HUES64 (cell line): Measurements from ENCODE around the gene TCHP.

Experiments
- H3K27ac ChIP-seq: 2 replicates; pipeline ENCODE4 v1.7.0; 2013; ENCODE audit warnings: low read depth, low read length, inconsistent platforms
- H3K27me3 ChIP-seq: 2 replicates; pipeline ENCODE4 v1.6.1; 2013; ENCODE audit warnings: mild to moderate bottlenecking, low read length; ENCODE audit not compliant: insufficient read depth
- H3K36me3 ChIP-seq: 2 replicates; pipeline ENCODE4 v1.6.1; 2013; ENCODE audit warnings: mild to moderate bottlenecking, low read length; ENCODE audit not compliant: insufficient read depth
- H3K4me1 ChIP-seq: 2 replicates; pipeline ENCODE4 v1.6.1; 2013; ENCODE audit warnings: mild to moderate bottlenecking, low read length, moderate library complexity; ENCODE audit not compliant: insufficient read depth
- H3K4me3 ChIP-seq: 2 replicates; pipeline ENCODE4 v1.5.1; 2013; ENCODE audit warnings: mild to moderate bottlenecking, low read length, moderate library complexity
- H3K9ac ChIP-seq: 2 replicates; pipeline ENCODE4 v1.6.1; 2013; ENCODE audit warnings: mild to moderate bottlenecking, low read depth, low read length
- H3K9me3 ChIP-seq: 2 replicates; pipeline ENCODE4 v1.6.1; 2013; ENCODE audit warnings: low read depth, low read length; ENCODE audit not compliant: insufficient read depth
- WGBS: fragments of 150-250, 120-280 bp; methylation state at CpG from one replicate; pipeline ENCODE4 v1.1.7; 2013; ENCODE audit warnings: missing lambda C conversion rate; 5-methylcytosine and 5-hydroxymethylcytosine counted together

Gene TCHP

DNA sequence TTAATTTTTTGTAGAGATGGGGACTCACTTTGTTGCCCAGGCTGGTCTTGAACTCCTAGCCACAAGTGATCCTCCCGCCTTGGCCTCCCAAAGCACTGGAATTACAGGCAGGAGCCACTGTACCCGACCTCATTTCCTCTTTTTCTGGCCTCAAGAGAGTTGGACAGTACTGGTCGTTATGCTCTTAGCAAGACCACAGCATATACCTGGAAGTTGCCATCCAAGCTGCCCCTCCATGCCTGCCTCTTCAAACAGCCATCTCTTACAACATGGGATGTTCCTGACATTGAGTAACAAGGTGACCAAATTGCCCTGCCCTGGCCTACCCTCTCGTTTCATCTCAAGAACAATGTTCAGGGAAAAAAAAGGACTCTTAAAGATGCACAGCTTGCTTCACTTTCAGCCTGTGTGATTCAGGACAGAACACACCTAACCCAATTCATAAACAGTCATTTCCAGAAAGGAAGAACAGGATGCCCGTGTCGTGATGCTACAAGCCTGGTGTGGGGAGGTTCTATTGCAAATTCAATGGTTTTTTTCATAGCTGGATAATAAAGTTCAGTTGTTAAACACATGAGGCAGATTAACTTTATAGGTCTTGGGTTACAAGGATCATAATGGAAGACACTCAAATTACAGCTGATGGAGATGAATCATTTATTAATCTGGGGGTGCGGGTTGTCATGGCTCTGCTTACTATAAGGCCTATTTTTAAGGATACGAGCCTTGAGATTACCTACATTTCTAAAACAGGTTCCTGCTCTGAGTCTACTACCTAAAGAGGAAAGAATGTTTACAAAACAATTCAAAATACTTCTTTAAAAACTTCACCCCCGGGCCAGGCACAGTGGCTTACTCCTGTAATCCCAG lies 31.7 kb upstream of the TCHP start:
- H3K27me3 ChIP-seq, result no peaks in the 10 kb centered on the region
- 94% methylated on average over 9 of the region's 9 CpGs for WGBS
- H3K4me1 ChIP-seq, result 0 out of 2 replicates have a peak, but pooled peaks cover 10% of the 10 kb centered on the region
- no peaks in the 10 kb centered on the region for H3K9me3 ChIP-seq
- H3K9ac ChIP-seq, result no peak overlapping the region
- H3K36me3 ChIP-seq, result no peaks in the 10 kb centered on the region
- no peak overlapping the region for H3K27ac ChIP-seq
- H3K4me3 ChIP-seq, result no peak overlapping the region

DNA sequence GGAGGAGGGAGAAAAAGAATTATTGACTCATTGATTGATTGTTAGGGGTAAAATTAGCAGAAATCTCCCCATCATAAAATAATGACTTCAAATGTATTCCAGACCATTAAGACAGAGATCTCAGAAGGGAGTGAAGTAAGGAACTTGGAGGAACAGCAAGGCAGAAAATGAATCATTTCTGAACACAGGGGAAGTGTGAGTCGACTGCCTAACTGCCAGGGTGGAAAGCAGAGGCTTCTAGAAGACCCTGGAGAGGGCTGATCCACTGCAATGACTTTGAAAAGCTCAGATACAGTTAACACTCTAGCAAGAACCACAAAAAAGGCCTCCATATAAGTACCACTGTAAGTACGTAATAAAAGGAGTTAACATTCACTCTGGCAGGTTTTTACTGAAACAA lies 29.4 kb upstream of the TCHP start:
- WGBS, result 89% methylated on average over 2 of the region's 2 CpGs
- H3K27ac ChIP-seq, result no peak overlapping the region

DNA sequence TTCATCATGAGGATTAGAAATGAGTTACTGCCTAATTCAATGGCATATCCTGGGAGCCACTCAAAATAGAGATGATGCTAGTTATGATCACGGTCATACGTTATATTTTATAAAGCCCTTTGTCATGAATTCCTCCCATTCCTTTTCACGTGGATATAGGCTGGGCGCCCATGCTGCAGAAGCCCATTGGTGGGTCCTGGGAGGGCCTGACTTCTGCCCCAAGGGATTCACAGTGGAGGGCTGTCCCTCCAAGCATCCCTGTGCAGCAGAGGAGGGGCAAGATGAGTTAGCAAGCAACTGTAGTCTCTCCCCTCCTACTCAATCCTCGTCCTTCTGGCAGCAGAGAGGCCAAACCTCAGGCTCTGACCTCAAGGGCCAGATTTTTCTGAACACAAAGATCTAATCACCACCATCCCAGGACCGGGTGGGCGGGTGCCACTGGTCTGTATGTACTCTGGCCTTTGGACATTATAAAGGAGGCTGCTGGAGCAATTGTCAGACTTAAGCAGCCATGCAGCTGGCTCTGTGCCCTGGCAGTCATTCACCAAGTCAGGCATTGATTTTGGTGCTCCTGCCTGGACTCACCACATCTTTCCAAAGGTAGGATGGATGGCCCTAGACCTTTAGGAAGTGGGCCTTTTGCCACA lies 28.3 kb upstream of the TCHP start:
- Histone ChIP-seq H3K9ac (no peak overlapping the region), H3K27me3 (no peaks in the 10 kb centered on the region), H3K4me1 (0 out of 2 replicates have a peak, but pooled peaks cover 5% of the 10 kb centered on the region), H3K4me3 (no peak overlapping the region), H3K36me3 (no peaks in the 10 kb centered on the region), H3K9me3 (no peaks in the 10 kb centered on the region), H3K27ac (no peak overlapping the region)
- WGBS, result 96% methylated on average over 7 of the region's 7 CpGs

More for the DNA sequence above, 29.4 kb upstream of the TCHP start:
- Histone ChIP-seq H3K4me3 (no peak overlapping the region), H3K27me3 (no peaks in the 10 kb centered on the region), H3K9ac (no peak overlapping the region), H3K36me3 (no peaks in the 10 kb centered on the region), H3K9me3 (no peaks in the 10 kb centered on the region), H3K4me1 (0 out of 2 replicates have a peak, but pooled peaks cover 5% of the 10 kb centered on the region)

DNA sequence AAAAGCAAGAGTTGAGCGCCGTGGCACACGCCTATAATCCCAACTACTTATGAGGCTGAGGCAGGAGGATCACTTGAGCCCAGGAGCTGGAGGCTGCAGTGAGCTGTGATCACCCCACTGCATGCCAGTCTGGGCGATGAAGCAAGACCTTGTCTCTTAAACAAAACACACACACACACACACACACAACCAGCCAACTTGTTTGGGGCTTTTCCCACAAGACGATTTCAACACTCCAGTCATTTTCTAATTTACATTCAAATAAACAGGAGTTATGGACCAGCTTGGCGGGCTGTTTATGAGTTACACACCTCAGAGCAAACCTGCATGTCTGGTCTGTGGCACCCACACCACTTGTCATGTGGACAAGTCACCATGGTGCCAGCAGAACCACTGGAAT lies 26.4 kb upstream of the TCHP start:
- Histone ChIP-seq H3K9me3 (no peaks in the 10 kb centered on the region), H3K27me3 (no peaks in the 10 kb centered on the region), H3K36me3 (no peaks in the 10 kb centered on the region), H3K4me1 (peaks cover 12% of the 10 kb centered on the region; the same call in 1 of the 2 replicates), H3K9ac (no peak overlapping the region), H3K27ac (no peak overlapping the region), H3K4me3 (no peak overlapping the region)
- 87% methylated on average over 6 of the region's 6 CpGs for whole genome bisulfite sequencing

DNA sequence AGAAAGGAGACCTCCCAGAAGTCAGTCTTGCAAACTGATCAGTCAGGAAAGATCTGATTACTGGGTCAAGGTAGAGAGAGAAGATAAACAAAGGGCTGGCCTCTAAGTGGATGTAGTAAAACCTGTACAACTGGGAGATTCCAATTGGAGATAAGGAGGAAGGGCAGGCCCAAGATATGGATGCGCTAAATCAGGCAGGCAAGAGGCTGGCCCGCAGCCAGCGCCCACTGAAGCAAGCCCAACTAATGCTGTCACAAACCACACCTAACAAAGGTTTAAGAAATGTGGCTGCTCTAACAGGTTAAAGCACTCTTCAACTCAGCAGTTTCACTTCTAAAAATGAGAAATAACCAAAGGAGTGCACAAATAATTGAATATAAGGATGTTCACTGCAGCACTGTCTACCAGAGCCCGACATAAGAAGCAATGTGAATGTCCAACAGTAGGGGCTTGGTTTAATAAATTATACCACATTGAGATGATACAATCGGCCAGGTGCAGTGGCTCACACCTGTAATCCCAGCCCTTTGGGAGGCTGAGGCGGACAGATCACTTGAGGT lies 24.4 kb upstream of the TCHP start:
- Histone ChIP-seq H3K9me3 (no peaks in the 10 kb centered on the region), H3K27ac (no peak overlapping the region), H3K9ac (no peak overlapping the region), H3K36me3 (no peaks in the 10 kb centered on the region), H3K27me3 (peaks cover 6% of the 10 kb centered on the region), H3K4me3 (no peak overlapping the region), H3K4me1 (peaks cover 15% of the 10 kb centered on the region)
- WGBS, result 89% methylated on average over 6 of the region's 6 CpGs

DNA sequence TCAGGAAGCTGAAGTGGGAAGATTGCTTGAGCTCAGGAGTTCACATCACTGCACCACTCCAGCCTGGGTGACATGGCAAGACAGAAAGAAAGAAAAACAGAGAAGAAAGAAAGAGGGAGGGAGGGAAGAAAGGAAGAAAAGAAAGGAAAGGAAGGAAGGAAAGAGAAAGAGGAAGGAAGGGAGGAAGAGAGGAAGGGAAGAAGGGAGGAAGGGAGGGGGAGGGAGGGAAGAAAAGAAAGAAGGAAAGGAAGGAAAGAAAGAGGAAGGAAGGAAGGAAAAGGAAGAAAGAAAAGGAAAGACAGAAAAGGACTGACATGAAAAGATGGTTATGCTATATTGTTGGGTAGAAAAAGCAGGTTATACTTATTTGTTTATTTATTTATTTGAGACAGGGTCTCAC lies 23.7 kb upstream of the TCHP start:
- Histone ChIP-seq H3K9ac (no peak overlapping the region), H3K4me3 (no peak overlapping the region), H3K9me3 (no peaks in the 10 kb centered on the region), H3K4me1 (peaks cover 21% of the 10 kb centered on the region), H3K27ac (no peak overlapping the region), H3K36me3 (no peaks in the 10 kb centered on the region), H3K27me3 (peaks cover 6% of the 10 kb centered on the region)

DNA sequence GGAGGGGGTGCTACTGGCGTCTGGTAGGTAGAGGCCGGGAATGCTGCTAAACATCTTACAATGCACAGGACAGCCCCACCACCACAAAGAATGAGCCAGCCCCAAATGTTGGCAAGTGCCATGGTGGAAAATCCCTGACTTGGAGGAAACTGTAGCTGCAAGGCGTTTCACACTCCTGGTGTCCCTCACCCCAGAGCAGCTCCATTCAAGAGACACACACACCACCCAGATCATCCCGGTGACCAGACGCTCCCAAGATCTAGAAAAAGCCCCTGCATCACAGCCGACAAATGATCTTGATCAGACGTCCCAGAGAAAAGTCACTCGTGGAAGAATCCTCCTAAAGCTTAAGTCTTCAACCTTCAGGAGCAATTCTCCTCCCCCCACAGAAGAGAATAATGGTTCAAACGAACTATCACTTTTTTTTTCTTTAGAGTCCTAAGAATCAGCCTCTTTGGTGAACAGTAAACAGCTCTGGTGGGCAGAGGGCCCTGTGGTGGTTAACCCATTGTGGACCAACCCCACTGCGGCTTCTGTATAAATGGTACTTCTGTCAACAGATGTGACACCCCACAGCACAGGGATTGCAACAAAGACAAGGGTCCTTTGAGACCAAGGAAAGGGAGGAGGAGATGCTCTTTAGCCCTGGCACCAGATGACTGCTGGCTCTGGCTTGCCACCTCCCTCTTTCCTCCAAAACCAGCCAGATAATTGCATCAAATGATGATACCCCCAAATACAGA lies 22.4 kb upstream of the TCHP start:
- H3K27me3 ChIP-seq, result peaks cover 6% of the 10 kb centered on the region
- H3K4me1 ChIP-seq, result peaks cover 19% of the 10 kb centered on the region
- no peaks in the 10 kb centered on the region for H3K36me3 ChIP-seq
- H3K27ac ChIP-seq, result no peak overlapping the region
- H3K9ac ChIP-seq, result no peak overlapping the region
- H3K4me3 ChIP-seq, result no peak overlapping the region
- 70% methylated on average over 10 of the region's 10 CpGs for WGBS
- no peaks in the 10 kb centered on the region for H3K9me3 ChIP-seq

DNA sequence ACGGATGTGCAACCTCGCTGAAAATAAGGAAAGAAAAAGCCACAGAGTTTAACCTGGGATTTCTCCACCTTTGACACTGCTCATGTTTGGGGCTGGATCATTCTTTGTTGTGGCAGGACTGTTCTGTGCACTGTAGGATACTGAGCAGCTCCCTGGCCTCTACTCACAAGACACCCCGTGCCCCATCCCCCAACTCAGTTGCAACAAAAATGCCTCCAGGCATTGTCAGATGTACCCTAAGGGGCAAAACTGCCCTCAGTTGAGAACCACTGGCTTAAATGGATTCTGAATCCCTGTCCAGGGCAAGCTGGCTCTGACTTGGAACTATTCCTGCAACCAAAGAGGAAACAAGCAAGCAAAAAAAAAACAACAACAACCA lies 21.8 kb upstream of the TCHP start:
- H3K4me3 ChIP-seq, result no peak overlapping the region
- WGBS, result 77% methylated on average over 3 of the region's 3 CpGs
- H3K27me3 ChIP-seq, result peaks cover 6% of the 10 kb centered on the region
- peaks cover 19% of the 10 kb centered on the region for H3K4me1 ChIP-seq
- H3K27ac ChIP-seq, result no peak overlapping the region
- no peak overlapping the region for H3K9ac ChIP-seq
- H3K36me3 ChIP-seq, result no peaks in the 10 kb centered on the region
- no peaks in the 10 kb centered on the region for H3K9me3 ChIP-seq

DNA sequence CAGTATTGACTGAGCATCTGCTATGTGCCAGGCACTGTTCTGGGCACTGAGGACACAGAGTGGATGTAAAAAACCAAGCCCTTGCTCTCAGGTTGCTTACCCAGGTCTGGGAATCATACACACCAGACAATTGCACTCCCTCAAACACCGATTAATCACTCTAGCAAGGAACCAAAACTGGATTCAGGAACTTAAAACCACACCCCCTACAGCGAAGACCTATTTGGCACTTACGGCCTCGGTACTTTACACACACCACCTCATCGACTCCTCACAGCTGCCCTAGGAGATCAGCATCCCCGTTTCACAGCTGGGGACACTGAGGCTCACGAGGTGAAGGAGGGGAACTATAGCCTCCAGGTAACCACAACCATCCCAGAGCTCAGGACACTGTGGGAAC lies 21.3 kb upstream of the TCHP start:
- H3K9ac ChIP-seq, result no peak overlapping the region
- no peaks in the 10 kb centered on the region for H3K36me3 ChIP-seq
- peaks cover 19% of the 10 kb centered on the region for H3K4me1 ChIP-seq
- H3K27ac ChIP-seq, result no peak overlapping the region
- H3K9me3 ChIP-seq, result no peaks in the 10 kb centered on the region
- H3K27me3 ChIP-seq, result peaks cover 6% of the 10 kb centered on the region
- whole genome bisulfite sequencing, result 77% methylated on average over 7 of the region's 7 CpGs
- H3K4me3 ChIP-seq, result peak overlapping the region; percentile 96

DNA sequence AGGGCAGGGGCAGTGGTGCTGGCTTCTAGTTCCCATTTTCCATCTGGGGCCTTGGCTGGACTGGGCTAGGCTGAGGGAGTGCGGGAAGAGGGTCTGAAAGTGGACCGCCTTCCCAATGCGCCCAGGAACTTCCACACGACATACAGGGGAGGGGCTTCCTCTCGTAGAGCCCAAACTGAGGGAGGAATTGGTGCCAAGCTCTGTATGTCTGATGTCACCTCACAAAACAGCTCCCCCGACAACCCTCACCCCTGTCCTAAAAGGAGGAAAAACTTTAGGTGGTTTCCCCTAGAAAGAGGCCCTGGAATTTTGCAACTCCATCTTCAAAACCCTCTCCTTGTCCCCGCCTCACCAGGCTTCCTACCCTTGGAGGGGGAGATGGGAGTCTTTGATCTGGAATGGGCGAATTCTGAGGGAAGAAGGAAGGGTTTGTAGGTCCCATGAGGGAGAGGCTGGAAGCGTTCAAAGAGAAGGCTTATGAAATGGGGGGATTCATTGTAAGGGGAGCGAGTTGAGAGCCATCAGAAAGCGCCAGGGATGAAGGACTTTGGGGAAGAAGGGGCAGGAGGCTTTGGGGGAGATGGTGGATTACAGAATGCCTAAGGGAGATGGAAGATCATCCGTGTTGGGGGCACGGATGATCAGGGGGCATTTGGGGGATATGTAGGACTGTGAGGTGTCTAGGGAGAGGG lies 20.6 kb upstream of the TCHP start:
- H3K27me3 ChIP-seq, result peaks cover 6% of the 10 kb centered on the region
- 6% methylated on average over 13 of the region's 13 CpGs for WGBS
- no peaks in the 10 kb centered on the region for H3K9me3 ChIP-seq
- no peaks in the 10 kb centered on the region for H3K36me3 ChIP-seq
- peaks cover 19% of the 10 kb centered on the region for H3K4me1 ChIP-seq
- H3K27ac ChIP-seq, result no peak overlapping the region
- peak overlapping the region; percentile 77 for H3K9ac ChIP-seq
- peak overlapping the region; percentile 96 for H3K4me3 ChIP-seq
